Measurements from ENCODE around the gene DSC2.
"Not testable (repeated sequence)": the region's sequence is repeated elsewhere in the genome, so short reads cannot be mapped to it uniquely, and the experiment has no call there.

The DSC2 gene

GRCh38 chr18:31042406-31043181 is 59.6 kb downstream of the DSC2 start, which contains the start of gene DSC3:
Gene DSC3, minus strand, starts transcription at chr18:31042742. Its CDS starts 82 bp downstream, at chr18:31042660.
- DNase-seq: no peak

GRCh38 chr18:31042084-31042405 is 60.2 kb downstream of the DSC2 start:
- no peak for DNase-seq

- no peak for DNase-seq
Measured at GRCh38 chr18:31041271-31042083, 60.7 kb downstream of the DSC2 start.

GRCh38 chr18:31040686-31041270 is 61.4 kb downstream of the DSC2 start:
- no peak for DNase-seq

GRCh38 chr18:31039426-31039825 is 62.8 kb downstream of the DSC2 start:
- no peak for DNase-seq

GRCh38 chr18:31037686-31038085 is 64.5 kb downstream of the DSC2 start:
- DNase-seq: not testable (repeated sequence)

- DNase-seq: no peak
Measured at GRCh38 chr18:31034541-31034940, 67.7 kb downstream of the DSC2 start.

- DNase-seq: no peak
Measured at GRCh38 chr18:31030574-31031278, 71.5 kb downstream of the DSC2 start.

- DNase-seq: no peak
Measured at GRCh38 chr18:31015715-31016434, 86.3 kb downstream of the DSC2 start.

GRCh38 chr18:31011455-31011854 is 90.8 kb downstream of the DSC2 start:
- not testable (repeated sequence) for DNase-seq

GRCh38 chr18:31010601-31011000 is 91.6 kb downstream of the DSC2 start:
- no peak for DNase-seq

Data from activated CD4-positive, alpha-beta T cell treated with anti-CD3 and anti-CD28 coated beads, Interleukin-2, amount 50 U/mL, for 1 hour (primary cell).